A673 (cell line): ENCODE data around the gene TMED9. TPM values are rescaled to one million over a fixed set of nuclear protein-coding genes. Genes with fewer than 3 reads are reported as not detected.
A peak's percentile ranks its signal among the peaks of the same experiment; 100 is the strongest.

ENCODE experiments used
- BruUV-seq: library from RNA; stranded (reverse); fragments of 400-500 nt; replicated peaks from 2 replicates; lab custom pipeline; 2021; lab: Mats Ljungman, UMichigan
- CTCF ChIA-PET: fragments of 300-600 bp; sonication (Branson Sonifier 250); formaldehyde crosslinking; loops from one replicate; lab custom pipeline; 2022; ENCODE audit warnings: antibody characterized with exemption; lab: Charles Lee
- POLR2A ChIA-PET: fragments of 300-600 bp; sonication (Branson Sonifier 250); formaldehyde crosslinking; loops from one replicate; lab custom pipeline; 2022; ENCODE audit warnings: antibody characterized with exemption; ENCODE audit not compliant: low non-redundant PET; lab: Charles Lee
- DNase-seq: peaks from one replicate; pipeline ENCODE4 v3.0.0-alpha.2; 2015; ENCODE audit warnings: low spot score
- H3K27ac ChIP-seq: fragments of 200-600 bp; sonication (generic); 2 replicates; pipeline ENCODE4 v1.5.1; 2016; ENCODE audit warnings: mixed run types, low read depth, mild to moderate bottlenecking, mixed read lengths, antibody characterized with exemption, low read length; ENCODE audit not compliant: poor library complexity, severe bottlenecking
- H3K27me3 ChIP-seq: fragments of 200-600 bp; sonication (generic); replicated peaks from 2 replicates; pipeline ENCODE4 v1.6.1; 2017; ENCODE audit warnings: mixed run types, low read depth, mild to moderate bottlenecking, mixed read lengths, antibody characterized with exemption, low read length; ENCODE audit not compliant: insufficient read depth, poor library complexity
- H3K36me3 ChIP-seq: fragments of 200-600 bp; sonication (generic); 2 replicates; pipeline ENCODE4 v1.6.1; 2016; ENCODE audit warnings: mixed run types, mild to moderate bottlenecking, mixed read lengths, antibody characterized with exemption, low read length; ENCODE audit not compliant: insufficient read depth, poor library complexity, severe bottlenecking
- H3K4me1 ChIP-seq: fragments of 200-600 bp; sonication (generic); 2 replicates; pipeline ENCODE4 v1.6.1; 2017; ENCODE audit warnings: mixed run types, mild to moderate bottlenecking, mixed read lengths, antibody characterized with exemption, low read length; ENCODE audit not compliant: insufficient read depth, poor library complexity, severe bottlenecking
- H3K4me3 ChIP-seq: fragments of 200-600 bp; sonication (generic); 2 replicates; pipeline ENCODE4 v1.5.1; 2016; ENCODE audit warnings: low read depth, mixed run types, mild to moderate bottlenecking, mixed read lengths, low read length; ENCODE audit not compliant: poor library complexity, severe bottlenecking
- H3K9me3 ChIP-seq: fragments of 200-600 bp; sonication (generic); 2 replicates; pipeline ENCODE4 v1.6.1; 2016; ENCODE audit warnings: mixed run types, low read depth, mild to moderate bottlenecking, mixed read lengths, antibody characterized with exemption, low read length; ENCODE audit not compliant: poor library complexity, severe bottlenecking
- CTCF ChIP-seq: fragments of 300-800, 200-600 bp; sonication (generic); conservative IDR thresholded peaks from 2 replicates; pipeline ENCODE4 v1.5.1; 2017; ENCODE audit warnings: low read depth, mild to moderate bottlenecking, antibody characterized with exemption, low read length, moderate library complexity, mixed read lengths
- EZH2 ChIP-seq: fragments of 200-600 bp; sonication (generic); IDR thresholded peaks from 2 replicates; pipeline ENCODE4 v1.6.1; 2017; ENCODE audit warnings: borderline replicate concordance, low read depth, mild to moderate bottlenecking, mixed read lengths, antibody characterized with exemption, low read length; ENCODE audit not compliant: poor library complexity, severe bottlenecking
- intact Hi-C: fragments of 100-400 bp; cut with micrococcal nuclease; formaldehyde crosslinking; loops from one replicate; pipeline ENCODE4 v1.10.0; 2022; ENCODE audit not compliant: unreplicated experiment
- total RNA-seq: library from RNA; stranded (reverse); gene quantifications from 2 replicates; pipeline ENCODE4 v1.2.3, GENCODE V29; 2021

TMED9 gene
- total RNA-seq, 1 experiment from 2014 or later, result 88.6 TPM

GRCh38 chr5:177601126-177601525, 9.1 kb downstream of the TMED9 start:
- TF ChIP-seq EZH2 (no peak), CTCF (no peak)
- peaks cover 6% of the 10 kb centered on the region for H3K4me1 ChIP-seq
- ChIA-PET POLR2A (no interaction called here), CTCF (no interaction called here)
- BruUV-seq, result no TSS peak
- peak overlapping the region; percentile 85 for H3K4me3 ChIP-seq
- no peak overlapping the region for H3K27ac ChIP-seq
- no peaks in the 10 kb centered on the region for H3K36me3 ChIP-seq
- intact Hi-C loops, result no loop called here
- H3K27me3 ChIP-seq, result no peaks in the 10 kb centered on the region
- H3K9me3 ChIP-seq, result no peaks in the 10 kb centered on the region
- no peak for DNase-seq

GRCh38 chr5:177601577-177602457, 9.8 kb downstream of the TMED9 start:
- CTCF ChIA-PET, result no interaction called here
- Histone ChIP-seq H3K9me3 (no peaks in the 10 kb centered on the region), H3K36me3 (no peaks in the 10 kb centered on the region), H3K4me3 (no peak overlapping the region), H3K4me1 (peaks cover 6% of the 10 kb centered on the region), H3K27ac (no peak overlapping the region), H3K27me3 (no peaks in the 10 kb centered on the region)
- DNase-seq, result no peak
- POLR2A ChIA-PET, result no interaction called here
- intact Hi-C loops, result no loop called here
- TF ChIP-seq EZH2 (no peak), CTCF (no peak)
- BruUV-seq, result no TSS peak

- Histone ChIP-seq H3K4me3 (no peak overlapping the region), H3K27ac (no peak overlapping the region), H3K27me3 (no peaks in the 10 kb centered on the region), H3K4me1 (peaks cover 6% of the 10 kb centered on the region), H3K36me3 (no peaks in the 10 kb centered on the region), H3K9me3 (no peaks in the 10 kb centered on the region)
- ChIA-PET POLR2A (no interaction called here), CTCF (no interaction called here)
- TF ChIP-seq CTCF, result no peak
- TF ChIP-seq EZH2, result no peak
- no TSS peak for BruUV-seq
- intact Hi-C loops, result no loop called here
- DNase-seq, result no peak
These were observed 10.4 kb downstream of the TMED9 start for GRCh38 chr5:177602458-177602830.
